ENCODE results near the gene VAPB.

DNA sequence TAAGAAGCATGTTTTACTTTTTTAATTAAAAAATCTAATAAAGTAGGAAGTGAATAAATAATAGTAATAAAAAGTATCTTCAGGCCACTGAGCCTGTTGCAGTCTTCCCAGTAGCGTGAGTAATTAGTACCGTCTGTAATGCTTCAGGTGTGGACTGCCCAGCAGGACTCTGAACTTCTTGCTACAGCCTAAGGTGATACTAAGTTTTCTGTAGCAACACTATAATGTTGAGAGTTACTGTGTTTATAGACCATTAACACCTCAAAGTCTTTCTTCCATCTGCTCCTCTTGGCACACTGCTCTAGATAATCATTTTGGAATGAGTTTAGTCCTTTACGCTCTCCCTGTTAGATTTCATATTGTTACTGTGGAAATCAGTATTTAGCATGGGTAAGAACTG is 28.4 kb downstream of the VAPB start:
- TF ChIP-seq, protein P1, sequence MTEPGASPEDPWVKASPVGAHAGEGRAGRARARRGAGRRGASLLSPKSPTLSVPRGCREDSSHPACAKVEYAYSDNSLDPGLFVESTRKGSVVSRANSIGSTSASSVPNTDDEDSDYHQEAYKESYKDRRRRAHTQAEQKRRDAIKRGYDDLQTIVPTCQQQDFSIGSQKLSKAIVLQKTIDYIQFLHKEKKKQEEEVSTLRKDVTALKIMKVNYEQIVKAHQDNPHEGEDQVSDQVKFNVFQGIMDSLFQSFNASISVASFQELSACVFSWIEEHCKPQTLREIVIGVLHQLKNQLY (CRISPR knock-in tag; IDR thresholded peaks at IDR 0.05) = no peak
- TF ChIP-seq, protein P2, sequence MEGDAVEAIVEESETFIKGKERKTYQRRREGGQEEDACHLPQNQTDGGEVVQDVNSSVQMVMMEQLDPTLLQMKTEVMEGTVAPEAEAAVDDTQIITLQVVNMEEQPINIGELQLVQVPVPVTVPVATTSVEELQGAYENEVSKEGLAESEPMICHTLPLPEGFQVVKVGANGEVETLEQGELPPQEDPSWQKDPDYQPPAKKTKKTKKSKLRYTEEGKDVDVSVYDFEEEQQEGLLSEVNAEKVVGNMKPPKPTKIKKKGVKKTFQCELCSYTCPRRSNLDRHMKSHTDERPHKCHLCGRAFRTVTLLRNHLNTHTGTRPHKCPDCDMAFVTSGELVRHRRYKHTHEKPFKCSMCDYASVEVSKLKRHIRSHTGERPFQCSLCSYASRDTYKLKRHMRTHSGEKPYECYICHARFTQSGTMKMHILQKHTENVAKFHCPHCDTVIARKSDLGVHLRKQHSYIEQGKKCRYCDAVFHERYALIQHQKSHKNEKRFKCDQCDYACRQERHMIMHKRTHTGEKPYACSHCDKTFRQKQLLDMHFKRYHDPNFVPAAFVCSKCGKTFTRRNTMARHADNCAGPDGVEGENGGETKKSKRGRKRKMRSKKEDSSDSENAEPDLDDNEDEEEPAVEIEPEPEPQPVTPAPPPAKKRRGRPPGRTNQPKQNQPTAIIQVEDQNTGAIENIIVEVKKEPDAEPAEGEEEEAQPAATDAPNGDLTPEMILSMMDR (IDR thresholded peaks at IDR 0.05) = no peak
- TF ChIP-seq ETV6 (CRISPR knock-in tag; IDR thresholded peaks at IDR 0.05) (no peak), JUN (CRISPR knock-in tag; IDR thresholded peaks at IDR 0.05) (no peak)

All from WTC11 (cell line).